ENCODE results near the gene TMEM244. TPM values are rescaled to one million over a fixed set of nuclear protein-coding genes. Genes with fewer than 3 reads are reported as not detected.
"Not testable (repeated sequence)": the region's sequence is repeated elsewhere in the genome, so short reads cannot be mapped to it uniquely, and the experiment has no call there.

Gene TMEM244
- total RNA-seq = not detected
- long read RNA-seq = 0 reads

- DNase-seq (no peak), ATAC-seq (no peak)
- intact Hi-C loops (cut with DNase I) = no loop called here
Observed at GRCh38 chr6:129860908-129861665, at the start of gene TMEM244. TSS of gene TMEM244 (minus strand) at chr6:129861315. CDS start at chr6:129861188, 127 bp downstream.

- intact Hi-C loops (cut with DNase I) = no loop called here
- DNase-seq (no peak), ATAC-seq (no peak)
Observed at GRCh38 chr6:129908858-129909257, 47.7 kb upstream of the TMEM244 start.

GRCh38 chr6:129908356-129908755 lies 47.2 kb upstream of the TMEM244 start:
- intact Hi-C loops (cut with DNase I) = no loop called here
- DNase-seq (no peak), ATAC-seq (no peak)

GRCh38 chr6:129906515-129907077 lies 45.5 kb upstream of the TMEM244 start:
- no peak for DNase-seq
- intact Hi-C loops (cut with DNase I) = no loop called here
- no peak for ATAC-seq

GRCh38 chr6:129903082-129903481 lies 42.0 kb upstream of the TMEM244 start:
- ATAC-seq (no peak), DNase-seq (no peak)
- intact Hi-C loops (cut with DNase I) = no loop called here

GRCh38 chr6:129902681-129903080 lies 41.6 kb upstream of the TMEM244 start:
- DNase-seq = no peak
- no peak for ATAC-seq
- intact Hi-C loops (cut with DNase I) = no loop called here

- intact Hi-C loops (cut with DNase I) = no loop called here
- DNase-seq (no peak), ATAC-seq (peak in 1 of 2 donors; percentile 24)
Observed at GRCh38 chr6:129901910-129902309, 40.8 kb upstream of the TMEM244 start.

GRCh38 chr6:129895692-129896091 lies 34.6 kb upstream of the TMEM244 start:
- intact Hi-C loops (cut with DNase I) = no loop called here
- DNase-seq = no peak
- ATAC-seq = no peak

- peak in 1 of 2 donors; percentile 37 for ATAC-seq
- intact Hi-C loops (cut with DNase I) = no loop called here
- no peak for DNase-seq
Observed at GRCh38 chr6:129894921-129895320, 33.8 kb upstream of the TMEM244 start.

- ATAC-seq = no peak
- intact Hi-C loops (cut with DNase I) = no loop called here
- DNase-seq = no peak
Observed at GRCh38 chr6:129893640-129894039, 32.5 kb upstream of the TMEM244 start.

GRCh38 chr6:129890701-129891100 lies 29.6 kb upstream of the TMEM244 start:
- intact Hi-C loops (cut with DNase I) = no loop called here
- ATAC-seq (no peak), DNase-seq (no peak)

- intact Hi-C loops (cut with DNase I) = no loop called here
- no peak for ATAC-seq
Observed at GRCh38 chr6:129890164-129890563, 29.0 kb upstream of the TMEM244 start.

GRCh38 chr6:129889580-129889979 lies 28.5 kb upstream of the TMEM244 start:
- no peak for ATAC-seq
- DNase-seq = no peak
- intact Hi-C loops (cut with DNase I) = no loop called here

More at GRCh38 chr6:129890164-129890563, 29.0 kb upstream of the TMEM244 start:
- no peak for DNase-seq

- intact Hi-C loops (cut with DNase I) = no loop called here
- DNase-seq (no peak), ATAC-seq (no peak)
Observed at GRCh38 chr6:129886401-129887155, 25.5 kb upstream of the TMEM244 start.

GRCh38 chr6:129884211-129884610 lies 23.1 kb upstream of the TMEM244 start:
- DNase-seq = no peak
- no peak for ATAC-seq
- intact Hi-C loops (cut with DNase I) = no loop called here

- DNase-seq (no peak), ATAC-seq (no peak)
- intact Hi-C loops (cut with DNase I) = no loop called here
Observed at GRCh38 chr6:129882510-129883023, 21.5 kb upstream of the TMEM244 start.

- intact Hi-C loops (cut with DNase I); ATAC-seq; DNase-seq: not testable (repeated sequence)
Observed at GRCh38 chr6:129877894-129878293, 16.8 kb upstream of the TMEM244 start.

- intact Hi-C loops (cut with DNase I) = no loop called here
- no peak for DNase-seq
- ATAC-seq = no peak
Observed at GRCh38 chr6:129875610-129876520, 14.8 kb upstream of the TMEM244 start.

- intact Hi-C loops (cut with DNase I) = no loop called here
- ATAC-seq = no peak
- no peak for DNase-seq
Observed at GRCh38 chr6:129874837-129875236, 13.7 kb upstream of the TMEM244 start.
